NCI-H146 treated with DMSO at 0.1 percent for 48 hours (cell line): ENCODE results near the gene TMEM182.
A peak's percentile ranks its signal among the peaks of the same experiment; 100 is the strongest.

ENCODE experiments used
- DNase-seq: peaks from one replicate; lab custom pipeline; 2025; ENCODE audit not compliant: unreplicated experiment; lab: John Stamatoyannopoulos, UW

TMEM182 gene

DNA sequence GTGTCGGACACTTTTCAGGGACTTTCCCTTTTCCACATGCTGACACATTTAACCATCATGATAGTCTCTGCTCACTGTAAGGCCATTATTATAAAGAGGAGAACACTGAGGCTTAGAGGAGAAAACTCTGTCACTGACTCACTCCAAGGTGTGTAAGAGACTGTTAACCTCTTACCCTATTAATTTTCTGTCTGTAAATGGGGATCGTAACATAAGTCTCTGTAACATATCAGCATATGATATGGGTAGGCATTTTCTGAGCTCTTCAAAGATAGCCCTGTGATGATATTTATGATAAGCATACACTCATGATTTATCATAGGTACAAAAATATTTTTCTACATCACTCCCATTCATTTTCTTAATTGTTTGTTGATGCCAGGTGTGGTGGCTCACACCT, 36.4 kb downstream of the TMEM182 start:
- no peak for DNase-seq

- DNase-seq: no peak
Measured at GRCh38 chr2:102801098-102801718, 39.4 kb downstream of the TMEM182 start.

DNA sequence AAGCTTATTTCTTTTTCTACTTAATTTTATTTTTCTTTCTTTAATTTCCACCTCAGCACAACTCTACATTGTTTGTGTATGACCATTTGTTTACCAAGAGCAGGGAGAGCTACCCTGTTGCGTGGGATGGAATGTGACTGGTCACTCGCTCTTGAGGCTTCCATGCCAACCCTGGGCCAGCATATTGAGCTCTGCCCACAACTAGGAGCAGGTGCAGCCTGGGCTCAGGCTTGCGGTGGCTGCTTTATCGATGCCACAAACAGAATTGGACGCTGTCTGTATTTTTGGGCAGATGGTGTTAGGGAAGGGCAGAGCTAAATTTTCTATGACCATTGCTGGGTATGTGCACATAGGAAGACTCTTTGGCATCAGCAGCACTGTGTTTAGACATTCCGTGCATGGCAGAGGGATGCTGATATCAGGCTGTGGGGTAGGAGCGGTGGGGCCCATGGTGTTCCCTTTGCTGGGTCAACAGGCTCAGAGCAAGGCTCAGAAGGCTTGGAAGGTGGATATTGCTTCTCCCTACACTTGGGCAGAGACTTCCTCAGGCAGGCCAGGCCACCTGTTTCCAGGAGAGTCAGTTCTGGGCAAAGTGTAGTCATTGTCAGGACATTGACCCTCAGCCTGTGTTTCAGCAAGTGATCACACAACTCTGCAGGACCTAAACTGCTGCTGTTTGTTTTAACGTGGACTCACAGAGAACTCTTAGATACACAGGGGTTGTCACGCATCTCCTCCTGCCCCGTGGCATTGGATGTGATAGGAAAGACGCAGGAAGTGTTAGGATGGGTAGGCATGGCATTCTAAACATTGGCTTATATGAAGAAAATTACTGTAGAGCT, 40.2 kb downstream of the TMEM182 start:
- no peak for DNase-seq

DNA sequence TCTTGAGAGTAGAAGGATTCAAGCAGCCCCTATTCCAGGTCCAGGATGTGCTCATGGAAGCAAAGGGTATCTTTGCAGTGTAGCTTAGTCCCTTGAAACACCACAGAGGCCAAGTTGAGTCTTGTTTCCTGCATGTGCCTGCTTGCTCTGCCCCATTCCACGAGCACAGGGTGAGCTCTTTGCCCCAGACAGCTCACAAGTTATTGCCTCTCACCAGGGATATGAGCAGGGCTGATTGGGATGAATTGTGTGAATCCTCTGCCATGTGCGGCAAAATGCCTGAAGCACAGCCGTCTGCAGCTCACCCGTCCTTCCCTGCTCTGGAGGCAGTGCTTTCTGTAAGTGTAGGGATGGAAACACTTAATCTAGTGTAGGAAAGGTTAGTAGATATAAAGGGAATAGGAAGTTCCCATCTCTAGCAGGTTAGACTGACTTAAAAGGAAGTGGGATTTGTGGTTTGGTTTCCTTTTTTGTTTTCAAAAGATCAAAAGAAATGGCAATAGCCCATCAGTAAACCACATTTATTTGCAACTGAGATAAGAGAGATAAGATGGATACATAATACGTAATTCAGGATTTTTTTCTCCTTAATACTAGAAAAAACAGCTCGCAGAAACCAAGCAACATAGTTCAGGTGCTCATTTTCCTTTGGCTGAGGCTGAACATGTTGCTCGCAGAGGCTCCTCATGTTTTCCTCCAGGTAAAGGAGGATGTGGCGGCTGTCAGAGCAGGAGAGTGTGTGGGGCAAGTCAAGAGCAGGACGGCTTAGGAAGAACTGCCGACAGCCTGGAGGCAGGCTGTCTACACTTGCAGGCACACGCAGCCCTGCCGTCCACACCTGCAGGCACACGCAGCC, 41.4 kb downstream of the TMEM182 start:
- no peak for DNase-seq

GRCh38 chr2:102803897-102804217, 42.0 kb downstream of the TMEM182 start:
- no peak for DNase-seq

- DNase-seq: peak; percentile 77
Measured at GRCh38 chr2:102806250-102806837, 44.5 kb downstream of the TMEM182 start.

- no peak for DNase-seq
Measured at GRCh38 chr2:102809291-102810189, 47.7 kb downstream of the TMEM182 start.

DNA sequence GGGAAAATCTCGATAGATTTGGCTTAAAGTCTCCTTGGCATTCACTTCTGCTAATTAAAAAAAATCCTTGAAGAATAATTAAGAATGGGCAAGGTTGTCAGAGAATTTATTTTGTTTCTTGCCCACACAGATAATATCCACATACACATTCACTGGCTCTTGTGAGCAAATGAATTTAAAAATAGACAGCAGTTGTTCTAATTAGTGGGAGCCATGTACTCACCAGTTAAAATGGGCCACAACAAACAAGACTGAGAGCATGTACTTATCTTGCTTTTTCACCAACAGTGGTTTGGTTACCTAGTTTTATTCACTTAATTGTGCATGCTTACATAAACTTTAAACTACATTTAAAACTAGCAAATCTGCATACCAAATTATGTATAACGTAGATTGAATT, 53.5 kb downstream of the TMEM182 start:
- DNase-seq: no peak

DNA sequence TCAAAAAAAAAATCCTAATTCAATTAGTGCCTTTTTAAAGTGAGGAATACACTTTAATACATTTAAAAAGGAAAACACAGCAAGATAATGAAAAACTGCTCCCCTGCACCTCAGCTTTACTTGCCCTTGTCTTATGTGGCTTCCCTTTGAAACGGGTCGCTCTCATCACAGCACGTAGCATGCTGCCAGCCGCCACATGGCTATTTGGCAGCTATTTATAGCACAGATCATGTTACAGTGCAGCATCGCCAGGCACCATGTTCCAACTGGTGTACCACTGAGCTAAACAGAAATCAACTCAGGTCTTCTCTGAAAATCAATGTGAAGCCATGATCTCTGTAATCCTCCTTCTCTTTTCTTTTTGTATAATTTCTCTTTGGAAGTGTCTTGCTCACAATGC, 65.1 kb downstream of the TMEM182 start:
- DNase-seq: peak; percentile 89

- peak; percentile 64 for DNase-seq
Measured at GRCh38 chr2:102832789-102833188, 71.0 kb downstream of the TMEM182 start.

- DNase-seq: no peak
Measured at GRCh38 chr2:102834523-102835273, 72.9 kb downstream of the TMEM182 start.

DNA sequence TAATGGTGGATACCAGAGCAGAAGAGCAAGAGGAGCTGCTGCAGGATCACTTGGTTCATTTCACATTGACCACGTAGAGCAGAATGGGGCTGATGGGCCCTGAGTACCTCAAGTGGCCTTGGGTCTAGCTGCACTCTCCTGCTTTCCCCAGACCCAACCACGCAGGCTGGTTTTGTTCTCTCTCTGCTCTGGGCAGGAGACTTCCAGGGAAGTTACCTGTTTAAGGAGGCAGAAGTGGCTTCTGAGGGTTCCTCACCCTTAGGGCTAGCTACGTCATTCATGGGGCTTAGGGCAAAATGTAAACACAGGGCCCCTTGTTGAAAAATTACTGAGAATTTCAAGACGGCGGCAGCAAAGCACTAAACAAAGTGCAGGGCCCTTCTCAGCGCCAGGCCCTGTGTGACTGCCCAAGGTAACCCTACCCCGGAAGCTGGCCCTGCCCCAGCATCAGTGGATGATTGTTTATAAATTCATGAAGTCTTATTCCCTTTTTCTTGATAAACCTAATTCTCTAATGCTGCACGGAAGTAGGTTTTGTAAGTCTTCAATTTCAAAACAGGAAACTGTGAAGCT, 75.9 kb downstream of the TMEM182 start:
- no peak for DNase-seq

GRCh38 chr2:102839668-102840388, 78.0 kb downstream of the TMEM182 start:
- peak; percentile 49 for DNase-seq

GRCh38 chr2:102841107-102841840, 79.4 kb downstream of the TMEM182 start:
- DNase-seq: peak; percentile 31

DNA sequence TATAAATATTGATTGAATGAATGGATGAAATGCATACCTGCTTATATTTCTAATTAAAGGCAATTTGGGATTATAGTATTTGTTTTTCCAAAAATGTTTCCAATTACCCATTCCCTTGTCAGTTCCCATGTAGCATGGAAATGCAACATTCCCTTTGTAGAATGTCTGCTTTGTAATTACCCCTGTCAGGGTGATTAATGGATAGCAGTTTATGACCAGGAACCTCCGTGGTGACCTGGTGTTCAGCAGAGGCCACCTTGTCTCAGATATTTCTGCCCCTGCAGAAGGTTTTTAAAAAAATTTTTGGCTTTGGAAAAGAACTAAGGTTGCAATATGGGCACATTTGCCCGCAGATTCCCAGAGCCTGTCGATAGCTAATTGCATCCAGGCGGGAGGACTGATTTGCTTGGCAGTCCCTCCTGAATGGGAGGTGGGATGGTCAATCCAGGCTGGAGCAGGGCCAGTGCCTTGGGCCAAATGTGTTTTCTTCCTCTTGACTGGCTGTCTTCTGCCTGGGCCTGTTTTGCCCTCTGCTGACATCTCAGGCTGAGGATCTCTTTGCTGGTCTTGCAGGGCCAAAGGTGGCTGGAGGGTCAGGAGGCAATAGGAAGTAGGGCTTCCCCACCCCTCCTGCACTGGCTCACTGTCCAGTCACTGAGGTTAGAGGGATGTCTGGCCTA, 82.1 kb downstream of the TMEM182 start:
- DNase-seq: peak; percentile 54

DNA sequence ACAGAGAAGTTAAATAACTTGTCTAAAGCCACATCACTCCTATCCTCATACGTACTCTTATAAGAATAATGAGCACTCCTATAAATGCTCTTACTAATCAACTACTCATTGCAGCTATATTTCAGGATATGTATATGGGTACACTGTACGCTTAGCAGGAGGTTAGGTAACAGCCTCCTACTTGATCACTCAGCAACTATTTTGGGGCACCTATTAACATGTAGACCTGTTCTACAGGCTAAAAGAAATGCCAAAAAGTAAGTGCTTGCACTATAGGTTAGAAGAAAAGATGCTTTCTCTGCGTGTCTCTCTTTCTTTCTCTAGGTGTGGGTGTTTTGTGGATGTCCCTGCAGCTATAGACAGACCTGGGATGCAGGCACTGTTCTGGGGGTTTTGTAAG, 83.1 kb downstream of the TMEM182 start:
- no peak for DNase-seq

- DNase-seq: peak; percentile 73
Measured at GRCh38 chr2:102848366-102848839, 86.6 kb downstream of the TMEM182 start.
